IMR-90 (cell line): ENCODE results near the gene CCNE1. TPM values are rescaled to one million over a fixed set of nuclear protein-coding genes. Genes with fewer than 3 reads are reported as not detected.

Source experiments
- ATAC-seq: fragments of 200-7000 bp; cut with Tn5 transposase; 2 replicates; pipeline ENCODE4 v1.9.1; 2020; ENCODE audit warnings: low read depth, mild to moderate bottlenecking, moderate library complexity
- BruUV-seq: library from RNA; stranded (reverse); fragments of 400-500 nt; replicated peaks from 2 replicates; lab custom pipeline; 2021; lab: Mats Ljungman, UMichigan
- CTCF ChIA-PET: fragments of 300-600 bp; formaldehyde crosslinking; extraction: SDS; loops from one replicate; lab custom pipeline; 2021; ENCODE audit warnings: antibody characterized with exemption; lab: Yijun Ruan, JAX
- POLR2A ChIA-PET: fragments of 300-600 bp; sonication (Branson Sonifier 250); formaldehyde crosslinking; loops from one replicate; lab custom pipeline; 2022; ENCODE audit warnings: antibody characterized with exemption; ENCODE audit not compliant: unreplicated experiment; lab: Charles Lee
- DNase-seq: peaks from one replicate; pipeline ENCODE4 v3.0.0; 2013
- H2AFZ ChIP-seq: replicated peaks from 2 replicates; pipeline ENCODE3; 2013; ENCODE audit warnings: low read length, mild to moderate bottlenecking; ENCODE audit not compliant: poor library complexity
- H2AK5ac ChIP-seq: 2 replicates; pipeline ENCODE4 v1.6.1; 2013; ENCODE audit warnings: low read depth, low read length, inconsistent platforms
- H2AK9ac ChIP-seq: replicated peaks from 2 replicates; pipeline ENCODE3; 2013; ENCODE audit warnings: mild to moderate bottlenecking, low read depth, low read length, moderate library complexity; ENCODE audit not compliant: poor library complexity
- H2BK120ac ChIP-seq: 2 replicates; pipeline ENCODE4 v1.6.1; 2013; ENCODE audit warnings: low read depth, low read length, inconsistent platforms
- H2BK15ac ChIP-seq: 3 replicates; pipeline ENCODE4 v1.6.1; 2013; ENCODE audit warnings: low read depth, low read length, inconsistent platforms
- H2BK20ac ChIP-seq: 2 replicates; pipeline ENCODE4 v1.6.1; 2013; ENCODE audit warnings: low read depth, mild to moderate bottlenecking, inconsistent platforms, low read length, moderate library complexity
- H2BK5ac ChIP-seq: 2 replicates; pipeline ENCODE4 v1.6.1; 2013; ENCODE audit warnings: mild to moderate bottlenecking, low read depth, low read length, inconsistent platforms; ENCODE audit not compliant: poor library complexity, severe bottlenecking
- H3K14ac ChIP-seq: replicated peaks from 2 replicates; pipeline ENCODE4 v1.6.1; 2013; ENCODE audit warnings: low read depth, low read length, inconsistent platforms
- H3K18ac ChIP-seq: 2 replicates; pipeline ENCODE4 v1.6.1; 2013; ENCODE audit warnings: low read depth, low read length, control low read depth
- H3K23ac ChIP-seq: 2 replicates; pipeline ENCODE4 v1.6.1; 2013; ENCODE audit warnings: low read depth, low read length, inconsistent platforms
- H3K27ac ChIP-seq: 2 replicates; pipeline ENCODE4 v1.5.1; 2013; ENCODE audit warnings: mild to moderate bottlenecking, control low read depth, low read length; ENCODE audit not compliant: insufficient read depth
- H3K27me3 ChIP-seq: 2 replicates; pipeline ENCODE4 v1.6.1; 2013; ENCODE audit warnings: low read length; ENCODE audit not compliant: control insufficient read depth, insufficient read depth
- H3K36me3 ChIP-seq: 2 replicates; pipeline ENCODE4 v1.6.1; 2013; ENCODE audit warnings: low read length, mixed read lengths; ENCODE audit not compliant: control insufficient read depth, insufficient read depth
- H3K4ac ChIP-seq: 2 replicates; pipeline ENCODE4 v1.6.1; 2013; ENCODE audit warnings: low read depth, low read length, inconsistent platforms
- H3K4me1 ChIP-seq: 2 replicates; pipeline ENCODE4 v1.6.1; 2013; ENCODE audit warnings: low read length, mixed read lengths; ENCODE audit not compliant: control insufficient read depth, insufficient read depth
- H3K4me2 ChIP-seq: 2 replicates; pipeline ENCODE4 v1.6.1; 2013; ENCODE audit warnings: low read depth, mild to moderate bottlenecking, control low read depth, low read length, moderate library complexity
- H3K4me3 ChIP-seq: 2 replicates; pipeline ENCODE4 v1.5.1; 2013; ENCODE audit warnings: low read depth, mild to moderate bottlenecking, control low read depth, low read length, moderate library complexity; ENCODE audit not compliant: insufficient read depth
- H3K56ac ChIP-seq: 2 replicates; pipeline ENCODE4 v1.6.1; 2013; ENCODE audit warnings: low read length, inconsistent platforms; ENCODE audit not compliant: insufficient read depth; ENCODE audit errors: extremely low read depth
- H3K79me1 ChIP-seq, 2 experiments: 2 replicates each; pipeline ENCODE4 v1.6.1; 2013; ENCODE audit warnings: low read length in 2 of 2, inconsistent platforms in 1 of 2, low read depth in 1 of 2
- H3K9ac ChIP-seq: 2 replicates; pipeline ENCODE4 v1.6.1; 2013; ENCODE audit warnings: low read depth, low read length, control low read depth
- H3K9me1 ChIP-seq: 2 replicates; pipeline ENCODE4 v1.6.1; 2013; ENCODE audit warnings: low read length, inconsistent platforms; ENCODE audit not compliant: insufficient read depth
- H3K9me3 ChIP-seq: 2 replicates; pipeline ENCODE4 v1.6.1; 2013; ENCODE audit warnings: low read length; ENCODE audit not compliant: control insufficient read depth, insufficient read depth
- H4K20me1 ChIP-seq: 2 replicates; pipeline ENCODE4 v1.6.1; 2013; ENCODE audit warnings: low read length, inconsistent platforms; ENCODE audit not compliant: insufficient read depth
- H4K5ac ChIP-seq: 2 replicates; pipeline ENCODE4 v1.6.1; 2013; ENCODE audit warnings: mild to moderate bottlenecking, low read depth, low read length, control low read depth
- H4K8ac ChIP-seq, 2 experiments: 2 replicates each; pipeline ENCODE4 v1.6.1; 2013; ENCODE audit warnings: low read depth in 2 of 2, low read length in 2 of 2, control low read depth in 1 of 2, inconsistent platforms in 1 of 2
- H4K91ac ChIP-seq: 2 replicates; pipeline ENCODE4 v1.6.1; 2013; ENCODE audit warnings: low read depth, low read length, inconsistent platforms; ENCODE audit not compliant: insufficient read depth
- BHLHE40 ChIP-seq: fragments of 150-350 bp; IDR thresholded peaks from 2 replicates; pipeline ENCODE4 v1.6.1; 2016; ENCODE audit warnings: mild to moderate bottlenecking, low read depth, low read length
- CEBPB ChIP-seq: IDR thresholded peaks from 2 replicates; pipeline ENCODE4 v1.6.1; 2012; ENCODE audit warnings: low read depth, low read length, improper control_type of control experiment
- MAFK ChIP-seq: IDR thresholded peaks from 2 replicates; pipeline ENCODE4 v1.6.1; 2012; ENCODE audit warnings: low read depth, low read length, improper control_type of control experiment
- MXI1 ChIP-seq: IDR thresholded peaks from 2 replicates; pipeline ENCODE4 v1.6.1; 2012; ENCODE audit warnings: low read depth, mild to moderate bottlenecking, low read length, moderate library complexity, borderline replicate concordance
- SMC3 ChIP-seq: fragments of 150-350 bp; IDR thresholded peaks from 2 replicates; pipeline ENCODE4 v1.6.1; 2016; ENCODE audit warnings: low read depth, mild to moderate bottlenecking, antibody characterized with exemption, low read length, moderate library complexity
- WGBS, 2 experiments: methylation state at CpG; one replicate each; pipeline versions ENCODE4 v1.1.5 to v1.1.7; 2013; ENCODE audit warnings: missing lambda C conversion rate in 2 of 2; ENCODE audit not compliant: insufficient read length in 1 of 2; ENCODE audit errors: extremely low coverage in 2 of 2; 5-methylcytosine and 5-hydroxymethylcytosine counted together
- dilution Hi-C: fragments of 300-500 bp; cut with HindIII; formaldehyde crosslinking; loops from one replicate; pipeline ENCODE4 v1.14.3; 2018; ENCODE audit warnings: low sequenced_read_pairs; ENCODE audit not compliant: unreplicated experiment
- in situ Hi-C: fragments of 300-500 bp; cut with MboI; formaldehyde crosslinking; loops from 3 replicates; pipeline ENCODE4 v1.14.3; 2019; ENCODE audit warnings: low sequenced_read_pairs, inconsistent platforms, mixed read lengths
- intact Hi-C: fragments of 100-400 bp; cut with micrococcal nuclease; formaldehyde crosslinking; loops from 2 replicates; pipeline ENCODE4 v1.10.0; 2022
- polyA plus RNA-seq, 3 experiments: library from polyadenylated mRNA; depleted of rRNA; stranded (reverse); fragments of >200 nt; gene quantifications; 2 replicates each; pipeline ENCODE4 v1.2.3, GENCODE V29; 2012; ENCODE audit warnings: low replicate concordance in 1 of 3
- total RNA-seq: library from RNA; depleted of rRNA; stranded (reverse); fragments of >200 nt; gene quantifications from 2 replicates; pipeline ENCODE4 v1.2.3, GENCODE V29; 2012

Gene CCNE1
- total and polyA plus RNA-seq, 2 of the 4 experiments (the other 2 are of a cell fraction), result 6.8 to 7.0 TPM

GRCh38 chr19:29861574-29861973, 49.8 kb downstream of the CCNE1 start:
- Histone ChIP-seq H2BK5ac (no peak overlapping the region), H3K4me2 (no peak overlapping the region), H3K27ac (no peak overlapping the region), H4K5ac (no peak overlapping the region), H3K23ac (no peak overlapping the region), H2BK120ac (no peak overlapping the region), H3K18ac (no peak overlapping the region), H3K9ac (no peak overlapping the region), H3K4ac (no peak overlapping the region), H3K36me3 (no peaks in the 10 kb centered on the region), H3K9me3 (no peaks in the 10 kb centered on the region), H2AK9ac (no peak overlapping the region), H4K20me1 (no peaks in the 10 kb centered on the region), H3K79me1 (no peaks in the 10 kb centered on the region), H3K9me1 (no peaks in the 10 kb centered on the region), H2AK5ac (no peak overlapping the region), H3K4me1 (no peaks in the 10 kb centered on the region), H3K4me3 (no peak overlapping the region), H2BK15ac (no peak overlapping the region), H4K91ac (no peak overlapping the region), H3K14ac (no peak overlapping the region), H4K8ac (no peak overlapping the region), H2AFZ (no peak overlapping the region), H2BK20ac (no peak overlapping the region), H3K56ac (no peak overlapping the region), H3K27me3 (peaks cover 3% of the 10 kb centered on the region; the same call in 1 of the 2 replicates)
- ChIA-PET CTCF (no interaction called here), POLR2A (no interaction called here)
- no peak for TF ChIP-seq MAFK
- no peak for TF ChIP-seq SMC3
- TF ChIP-seq MXI1, result no peak
- TF ChIP-seq BHLHE40, result no peak
- TF ChIP-seq CEBPB, result no peak
- dilution Hi-C loops (no loop called here), in situ Hi-C loops (no loop called here), intact Hi-C loops (no loop called here)
- BruUV-seq, result no TSS peak
- no CpG with 5 or more reads among the region's 7 CpGs for WGBS, 2 experiments
- no peak for ATAC-seq
- no peak for DNase-seq
